C4-2B (cell line): ENCODE results near the gene ETDB.

Experiments
- H3K27ac ChIP-seq: fragments of 450-650 bp; 2 replicates; pipeline ENCODE4 v1.5.1; 2017
- CTCF ChIP-seq: fragments of 450-650 bp; conservative IDR thresholded peaks from 2 replicates; pipeline ENCODE4 v1.5.1; 2017; ENCODE audit warnings: mild to moderate bottlenecking
- ZFX ChIP-seq: fragments of 450-650 bp; IDR thresholded peaks from 2 replicates; pipeline ENCODE4 v1.6.1; 2017

Gene ETDB

GRCh38 chrX:135099493-135099783 lies 20.9 kb downstream of the ETDB start:
- TF ChIP-seq CTCF, result no peak
- no peak for TF ChIP-seq ZFX
- H3K27ac ChIP-seq, result no peak overlapping the region

DNA sequence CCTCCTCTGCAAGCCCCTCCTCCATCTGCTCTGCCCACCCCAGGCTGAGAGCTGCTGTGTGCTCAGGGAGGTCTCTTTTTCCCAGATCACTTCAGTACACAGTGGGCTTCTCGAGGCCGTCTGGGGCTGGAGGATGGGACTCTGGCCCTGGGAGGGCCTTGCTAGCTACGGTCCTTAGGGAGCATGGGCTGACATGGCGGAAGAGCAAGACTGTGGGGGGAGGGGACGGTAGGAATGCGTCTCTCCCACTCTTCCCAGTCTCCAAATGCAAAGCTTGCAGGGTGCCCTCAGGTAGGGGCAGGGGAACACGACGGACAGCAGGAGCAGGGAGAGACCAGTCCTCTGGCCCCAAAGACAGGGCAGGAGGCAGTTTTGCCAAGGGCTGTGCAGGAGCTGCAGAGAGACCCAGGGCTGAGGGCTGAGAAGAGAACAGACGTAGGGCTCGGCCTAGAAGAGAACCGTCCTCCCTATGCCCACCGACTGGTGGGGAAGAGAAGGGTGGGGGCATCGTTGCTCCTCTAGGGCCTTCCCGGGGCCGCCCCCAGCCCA lies 23.1 kb downstream of the ETDB start:
- H3K27ac ChIP-seq, result peak overlapping the region; percentile 56; the same call in 1 of the 2 replicates

DNA sequence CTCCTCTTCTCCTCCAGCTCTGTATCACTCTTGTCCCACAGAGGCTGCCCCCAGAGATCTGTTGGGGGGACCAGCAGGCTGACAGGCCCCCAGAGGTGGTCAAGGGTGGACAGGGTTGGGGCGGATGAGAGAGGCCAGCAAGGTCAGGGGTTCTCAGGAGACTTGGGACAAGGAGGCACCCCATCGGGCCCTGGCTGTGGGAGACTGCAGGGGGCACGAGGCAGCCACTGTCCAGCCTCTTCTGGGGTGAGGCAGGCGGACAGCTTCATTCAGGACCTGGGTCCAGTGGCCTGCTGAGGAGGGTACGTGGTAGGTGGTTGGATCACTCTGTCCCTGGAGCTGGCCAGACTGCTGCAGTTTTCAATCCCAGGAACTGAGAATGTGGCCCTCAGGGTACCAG lies 24.6 kb downstream of the ETDB start:
- H3K27ac ChIP-seq, result no peak overlapping the region
- TF ChIP-seq CTCF, result no peak
- TF ChIP-seq ZFX, result no peak

DNA sequence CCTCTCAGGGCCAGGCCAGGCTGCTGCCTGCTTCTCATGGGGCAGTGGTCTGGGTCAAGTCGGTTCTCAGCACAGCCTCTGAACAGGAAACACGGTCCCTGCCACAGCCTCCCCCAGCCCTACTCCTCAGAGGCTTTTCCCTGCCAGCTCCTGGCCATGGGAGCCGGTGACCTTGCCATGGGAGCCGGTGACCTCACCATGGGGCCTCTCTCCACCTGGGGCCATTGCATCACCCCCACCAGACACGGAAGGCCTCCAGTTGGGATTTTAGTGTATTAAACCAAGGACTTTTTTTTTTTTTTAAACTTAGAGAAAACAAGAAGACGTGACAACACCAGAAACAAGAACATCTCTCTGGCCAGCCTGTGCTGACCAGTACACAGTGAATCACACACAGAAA lies 25.6 kb downstream of the ETDB start:
- no peak overlapping the region for H3K27ac ChIP-seq
- TF ChIP-seq ZFX (no peak), CTCF (no peak)

GRCh38 chrX:135089126-135089525 lies 31.2 kb downstream of the ETDB start:
- H3K27ac ChIP-seq, result no peak overlapping the region
- TF ChIP-seq CTCF (no peak), ZFX (no peak)

- no peak for TF ChIP-seq CTCF
- TF ChIP-seq ZFX, result no peak
- no peak overlapping the region for H3K27ac ChIP-seq
Measured at GRCh38 chrX:135087867-135088266, 32.5 kb downstream of the ETDB start.

DNA sequence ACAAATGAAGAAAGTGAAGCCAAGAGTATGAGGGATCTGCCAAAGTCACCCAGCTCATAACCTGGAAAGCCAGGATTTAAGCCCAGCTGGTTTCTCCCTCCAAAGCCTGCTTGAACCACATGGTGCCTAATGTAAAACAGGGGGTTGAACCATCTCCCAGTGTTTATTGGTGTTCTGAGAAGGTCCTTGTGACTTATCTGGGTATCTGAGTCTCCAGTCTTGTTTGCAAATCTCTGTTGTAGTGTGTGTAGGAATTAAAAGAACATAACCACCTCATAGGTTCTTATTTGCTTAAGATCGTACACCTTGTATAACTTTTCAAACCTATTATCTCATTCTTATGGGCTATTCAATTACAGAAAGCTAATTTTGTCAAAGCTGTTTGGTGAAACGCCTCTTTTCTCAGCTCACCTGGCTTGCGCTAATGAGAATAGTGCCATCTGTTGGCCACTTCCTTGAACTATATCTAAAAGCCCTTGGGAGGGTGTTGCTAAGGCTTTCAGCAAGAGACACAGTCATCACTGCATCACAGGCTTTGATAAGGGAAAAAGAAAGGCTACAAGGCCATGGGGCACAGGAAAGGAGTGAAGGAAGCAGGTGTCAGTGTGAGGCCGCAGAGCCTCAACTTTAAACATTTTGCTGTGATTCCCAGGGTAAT lies 34.0 kb downstream of the ETDB start:
- TF ChIP-seq ZFX (no peak), CTCF (peak; percentile 76)
- no peak overlapping the region for H3K27ac ChIP-seq
